ENCODE data around the gene TMEM106B.

DNA sequence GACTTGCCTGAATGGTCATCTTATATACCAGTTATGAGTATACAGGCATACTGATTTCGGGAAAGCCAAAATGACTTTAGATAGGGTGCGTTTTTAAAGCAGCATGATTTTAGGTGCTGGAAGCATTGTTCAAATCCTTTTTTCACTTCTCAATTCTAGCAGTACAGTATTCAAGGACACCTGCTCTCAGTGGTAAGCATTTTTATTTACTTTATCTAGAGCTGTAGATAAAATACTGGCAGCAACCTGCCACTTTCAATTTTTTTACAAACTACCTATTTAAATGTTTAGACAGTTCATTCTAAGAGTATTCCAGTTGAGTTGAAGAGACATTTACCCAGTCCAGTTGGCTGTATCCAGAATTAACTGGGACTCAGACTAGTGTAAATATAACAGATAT lies 33.6 kb downstream of the TMEM106B start:
- TF ChIP-seq, protein P1, sequence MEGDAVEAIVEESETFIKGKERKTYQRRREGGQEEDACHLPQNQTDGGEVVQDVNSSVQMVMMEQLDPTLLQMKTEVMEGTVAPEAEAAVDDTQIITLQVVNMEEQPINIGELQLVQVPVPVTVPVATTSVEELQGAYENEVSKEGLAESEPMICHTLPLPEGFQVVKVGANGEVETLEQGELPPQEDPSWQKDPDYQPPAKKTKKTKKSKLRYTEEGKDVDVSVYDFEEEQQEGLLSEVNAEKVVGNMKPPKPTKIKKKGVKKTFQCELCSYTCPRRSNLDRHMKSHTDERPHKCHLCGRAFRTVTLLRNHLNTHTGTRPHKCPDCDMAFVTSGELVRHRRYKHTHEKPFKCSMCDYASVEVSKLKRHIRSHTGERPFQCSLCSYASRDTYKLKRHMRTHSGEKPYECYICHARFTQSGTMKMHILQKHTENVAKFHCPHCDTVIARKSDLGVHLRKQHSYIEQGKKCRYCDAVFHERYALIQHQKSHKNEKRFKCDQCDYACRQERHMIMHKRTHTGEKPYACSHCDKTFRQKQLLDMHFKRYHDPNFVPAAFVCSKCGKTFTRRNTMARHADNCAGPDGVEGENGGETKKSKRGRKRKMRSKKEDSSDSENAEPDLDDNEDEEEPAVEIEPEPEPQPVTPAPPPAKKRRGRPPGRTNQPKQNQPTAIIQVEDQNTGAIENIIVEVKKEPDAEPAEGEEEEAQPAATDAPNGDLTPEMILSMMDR (IDR thresholded peaks at IDR 0.05 in 4 of 5, conservative IDR thresholded peaks at IDR 0.05 in 1 of 5) = no peak
- TF ChIP-seq POLR2A (IDR thresholded peaks at IDR 0.05) = no peak

Measured in gastrocnemius medialis (tissue), 4 donors.